ENCODE measurements around the gene COBL.

Gene COBL

GRCh38 chr7:51070151-51070550 is 246.5 kb downstream of the COBL start:
- in situ Hi-C loops (cut with HindIII; ENCODE audit: low sequenced_read_pairs): no loop called here
- H3K4me3 ChIP-seq (ENCODE audit: low read depth, low read length): no peak overlapping the region
- no peak for TF ChIP-seq CTCF (IDR thresholded peaks at IDR 0.05; ENCODE audit: low read depth, low read length)
- DNase-seq (ENCODE audit: low read depth, low spot score): peak; percentile 16

GRCh38 chr7:51069411-51070083 is 247.1 kb downstream of the COBL start:
- DNase-seq (ENCODE audit: low read depth, low spot score): no peak
- in situ Hi-C loops (cut with HindIII; ENCODE audit: low sequenced_read_pairs): no loop called here

GRCh38 chr7:51068401-51068800 is 248.2 kb downstream of the COBL start:
- no peak overlapping the region for H3K4me3 ChIP-seq (ENCODE audit: low read depth, low read length)
- no peak for TF ChIP-seq CTCF (IDR thresholded peaks at IDR 0.05; ENCODE audit: low read depth, low read length)
- in situ Hi-C loops (cut with HindIII; ENCODE audit: low sequenced_read_pairs): no loop called here
- DNase-seq (ENCODE audit: low read depth, low spot score): no peak

More at GRCh38 chr7:51069411-51070083, 247.1 kb downstream of the COBL start:
- H3K4me3 ChIP-seq (ENCODE audit: low read depth, low read length): no peak overlapping the region
- TF ChIP-seq CTCF (IDR thresholded peaks at IDR 0.05; ENCODE audit: low read depth, low read length): no peak

GRCh38 chr7:51067757-51068156 is 248.9 kb downstream of the COBL start:
- peak; percentile 84 for DNase-seq (ENCODE audit: low read depth, low spot score)
- H3K4me3 ChIP-seq (ENCODE audit: low read depth, low read length): no peak overlapping the region
- peak; percentile 81 for TF ChIP-seq CTCF (IDR thresholded peaks at IDR 0.05; ENCODE audit: low read depth, low read length)
- in situ Hi-C loops (cut with HindIII; ENCODE audit: low sequenced_read_pairs): no loop called here

GRCh38 chr7:51067258-51067657 is 249.4 kb downstream of the COBL start:
- DNase-seq (ENCODE audit: low read depth, low spot score): no peak
- in situ Hi-C loops (cut with HindIII; ENCODE audit: low sequenced_read_pairs): no loop called here
- TF ChIP-seq CTCF (IDR thresholded peaks at IDR 0.05; ENCODE audit: low read depth, low read length): no peak
- H3K4me3 ChIP-seq (ENCODE audit: low read depth, low read length): no peak overlapping the region

GRCh38 chr7:51066405-51066882 is 250.2 kb downstream of the COBL start:
- no peak overlapping the region for H3K4me3 ChIP-seq (ENCODE audit: low read depth, low read length)
- in situ Hi-C loops (cut with HindIII; ENCODE audit: low sequenced_read_pairs): no loop called here
- no peak for DNase-seq (ENCODE audit: low read depth, low spot score)
- TF ChIP-seq CTCF (IDR thresholded peaks at IDR 0.05; ENCODE audit: low read depth, low read length): no peak
